Muscle of back (tissue), 11 donors: ENCODE measurements around the gene ZBTB48. TPM values are rescaled to one million over a fixed set of nuclear protein-coding genes. Genes with fewer than 3 reads are reported as not detected.
A peak's percentile ranks its signal among the peaks of the same experiment; 100 is the strongest.
"Not testable (repeated sequence)": the region's sequence is repeated elsewhere in the genome, so short reads cannot be mapped to it uniquely, and the experiment has no call there.

Experiments
- DNase-seq, 3 donors: peaks; one replicate each; pipeline versions ENCODE4 v3.0.0 to v3.0.0-alpha.2; 2013
- polyA plus RNA-seq, 10 donors: library from polyadenylated mRNA; unstranded; fragments of 120-200 nt; gene quantifications; one replicate each; pipeline ENCODE4 v1.2.1, GENCODE V29; 2013; ENCODE audit not compliant: insufficient read length in 10 of 10

Gene ZBTB48
- polyA plus RNA-seq, 10 donors = 13.2 to 24.8 (median 16.2) TPM

- no peak for DNase-seq
These were observed 53.1 kb downstream of the ZBTB48 start for GRCh38 chr1:6632588-6633514.

- peak in 1 of 3 donors; percentile 58 for DNase-seq
These were observed 54.7 kb downstream of the ZBTB48 start for GRCh38 chr1:6634371-6635052.

GRCh38 chr1:6635161-6635909 lies 55.5 kb downstream of the ZBTB48 start:
- DNase-seq = no peak

GRCh38 chr1:6635910-6636760 lies 56.3 kb downstream of the ZBTB48 start:
- DNase-seq = no peak

- DNase-seq = not testable (repeated sequence)
These were observed 57.0 kb downstream of the ZBTB48 start for GRCh38 chr1:6636778-6637177.

GRCh38 chr1:6637770-6638169 lies 58.0 kb downstream of the ZBTB48 start:
- DNase-seq = no peak

- DNase-seq = peak; percentile 61 to 87 (median 85)
These were observed 58.4 kb downstream of the ZBTB48 start for GRCh38 chr1:6638226-6638625.

Other genes with a start within 250 kb of the ZBTB48 start
- gene ACOT7, start 186.2 kb upstream of the ZBTB48 start, polyA plus RNA-seq = 10 to 100 TPM; 14.1 to 25.9 (median 17.0) TPM
- gene HES2, start 160.1 kb upstream of the ZBTB48 start, polyA plus RNA-seq = 1 to 10 TPM in 2 of 10 donors, under 1 TPM in 2, not detected in 6; 0.31 to 2.3 (median 0.92) TPM
- 1 to 10 TPM in 7 of 10 donors, under 1 TPM in 3; 0.35 to 5.0 (median 1.3) TPM for gene ESPN, start 155.2 kb upstream of the ZBTB48 start, polyA plus RNA-seq
- gene TNFRSF25, start 113.8 kb upstream of the ZBTB48 start, polyA plus RNA-seq = 10 to 100 TPM in 4 of 10 donors, 1 to 10 TPM in 6; 5.7 to 13.9 (median 9.5) TPM
- gene PLEKHG5, start 88.3 kb upstream of the ZBTB48 start, polyA plus RNA-seq = 10 to 100 TPM in 4 of 10 donors, 1 to 10 TPM in 6; 6.9 to 15.1 (median 9.8) TPM
- 10 to 100 TPM; 11.0 to 23.8 (median 14.6) TPM for gene NOL9, start 25.5 kb upstream of the ZBTB48 start, polyA plus RNA-seq
- gene TAS1R1, start 24.7 kb upstream of the ZBTB48 start, polyA plus RNA-seq = 1 to 10 TPM; 3.2 to 7.0 (median 5.1) TPM
- 10 to 100 TPM; 25.5 to 42.0 (median 30.0) TPM for gene KLHL21, start 22.9 kb downstream of the ZBTB48 start, polyA plus RNA-seq
- 10 to 100 TPM; 16.1 to 24.0 (median 18.8) TPM for gene PHF13, start 33.7 kb downstream of the ZBTB48 start, polyA plus RNA-seq
- 10 to 100 TPM; 13.2 to 18.0 (median 15.6) TPM for gene THAP3, start 44.9 kb downstream of the ZBTB48 start, polyA plus RNA-seq
- 10 to 100 TPM; 26.7 to 42.0 (median 34.7) TPM for gene DNAJC11, start 121.8 kb downstream of the ZBTB48 start, polyA plus RNA-seq
- gene CAMTA1, start 205.5 kb downstream of the ZBTB48 start, polyA plus RNA-seq = 10 to 100 TPM; 36.4 to 49.7 (median 44.0) TPM